Smooth muscle cell (in vitro differentiated cells): Measurements from ENCODE around the gene MMP20. TPM values are rescaled to one million over a fixed set of nuclear protein-coding genes. Genes with fewer than 3 reads are reported as not detected.

Source experiments
- DNase-seq: peaks from one replicate; lab custom pipeline; 2025; ENCODE audit not compliant: unreplicated experiment; lab: John Stamatoyannopoulos, UW
- H2AFZ ChIP-seq: fragments of 200-600 bp; sonication (generic); 2 replicates; pipeline ENCODE4 v1.6.0; 2016; ENCODE audit warnings: antibody characterized with exemption, low read depth, mild to moderate bottlenecking
- H3F3A ChIP-seq: fragments of 200-600 bp; sonication (generic); 2 replicates; pipeline ENCODE4 v1.6.0; 2017; ENCODE audit warnings: antibody characterized with exemption, low read depth
- H3K27ac ChIP-seq: fragments of 200-600 bp; sonication (generic); 2 replicates; pipeline ENCODE4 v1.5.1; 2016; ENCODE audit warnings: low read depth, mild to moderate bottlenecking
- H3K27me3 ChIP-seq: fragments of 200-600 bp; sonication (generic); 2 replicates; pipeline ENCODE4 v1.6.1; 2016; ENCODE audit warnings: low read depth, mild to moderate bottlenecking
- H3K36me3 ChIP-seq: fragments of 200-600 bp; sonication (generic); 2 replicates; pipeline ENCODE4 v1.5.1; 2016; ENCODE audit warnings: low read depth
- H3K4me1 ChIP-seq: fragments of 200-600 bp; sonication (generic); 2 replicates; pipeline ENCODE4 v1.5.1; 2016; ENCODE audit warnings: low read depth
- H3K4me2 ChIP-seq: fragments of 200-600 bp; sonication (generic); 2 replicates; pipeline ENCODE4 v1.6.0; 2016; ENCODE audit warnings: mild to moderate bottlenecking
- H3K4me3 ChIP-seq: fragments of 200-600 bp; sonication (generic); 2 replicates; pipeline ENCODE4 v1.5.1; 2016; ENCODE audit warnings: mild to moderate bottlenecking
- H3K79me2 ChIP-seq: fragments of 200-600 bp; sonication (generic); 2 replicates; pipeline ENCODE4 v1.6.0; 2016; ENCODE audit warnings: low read depth, mild to moderate bottlenecking
- H3K9ac ChIP-seq: fragments of 200-600 bp; sonication (generic); 2 replicates; pipeline ENCODE4 v1.6.0; 2016; ENCODE audit warnings: low read depth
- H3K9me3 ChIP-seq: fragments of 200-600 bp; sonication (generic); replicated peaks from 2 replicates; pipeline ENCODE4 v1.5.1; 2016; ENCODE audit warnings: low read depth
- H4K20me1 ChIP-seq: fragments of 200-600 bp; sonication (generic); 2 replicates; pipeline ENCODE4 v1.6.0; 2016; ENCODE audit warnings: low read depth
- CTCF ChIP-seq: fragments of 200-600 bp; sonication (generic); IDR thresholded peaks from 2 replicates; pipeline ENCODE4 v1.5.1; 2017; ENCODE audit warnings: borderline replicate concordance, mild to moderate bottlenecking, antibody characterized with exemption; ENCODE audit not compliant: insufficient read depth, poor library complexity, severe bottlenecking
- whole genome bisulfite sequencing: methylation state at CpG from one replicate; pipeline ENCODE4 v1.1.7; 2016; ENCODE audit warnings: low lambda C conversion rate; 5-methylcytosine and 5-hydroxymethylcytosine counted together
- polyA plus RNA-seq: library from polyadenylated mRNA; unstranded; fragments of >200 nt; fragmentation: Nextera tagmentation; extraction: Ambion mirVana; gene quantifications from 2 replicates; pipeline ENCODE4 v1.2.1, GENCODE V29; 2016
- total RNA-seq: library from RNA; depleted of rRNA; stranded (reverse); fragments of >200 nt; gene quantifications from 2 replicates; pipeline ENCODE4 v1.2.3, GENCODE V29; 2014

MMP20 gene
- total and polyA plus RNA-seq, 2 experiments from 2014 or later = 0.49 to 0.87 TPM

GRCh38 chr11:102559839-102560238 is 65.3 kb downstream of the MMP20 start:
- Histone ChIP-seq H3K4me2 (peak overlapping the region; percentile 81), H3K9me3 (no peaks in the 10 kb centered on the region), H3K27me3 (no peaks in the 10 kb centered on the region), H3K9ac (no peak overlapping the region), H4K20me1 (no peaks in the 10 kb centered on the region), H3K27ac (no peak overlapping the region), H3K4me3 (no peak overlapping the region), H3F3A (peaks cover 3% of the 10 kb centered on the region), H2AFZ (no peak overlapping the region), H3K36me3 (no peaks in the 10 kb centered on the region), H3K4me1 (no peaks in the 10 kb centered on the region), H3K79me2 (no peaks in the 10 kb centered on the region)
- no peak for DNase-seq
- TF ChIP-seq CTCF = no peak

GRCh38 chr11:102555091-102555490 is 70.0 kb downstream of the MMP20 start:
- whole genome bisulfite sequencing = 82% methylated on average over 3 of the region's 3 CpGs
- DNase-seq = no peak
- no peak for TF ChIP-seq CTCF

GRCh38 chr11:102553835-102554282 is 71.3 kb downstream of the MMP20 start:
- Histone ChIP-seq H2AFZ (no peak overlapping the region), H3K4me1 (no peaks in the 10 kb centered on the region), H3K27ac (peak overlapping the region; percentile 75), H3K4me3 (no peak overlapping the region), H3K4me2 (no peak overlapping the region), H4K20me1 (no peaks in the 10 kb centered on the region), H3F3A (no peaks in the 10 kb centered on the region), H3K36me3 (no peaks in the 10 kb centered on the region), H3K27me3 (no peaks in the 10 kb centered on the region), H3K9me3 (no peaks in the 10 kb centered on the region), H3K79me2 (no peaks in the 10 kb centered on the region), H3K9ac (no peak overlapping the region)
- no peak for DNase-seq
- no peak for TF ChIP-seq CTCF
- 82% methylated on average over 5 of the region's 5 CpGs for WGBS

More at GRCh38 chr11:102555091-102555490, 70.0 kb downstream of the MMP20 start:
- H2AFZ ChIP-seq = peak overlapping the region; percentile 4
- no peaks in the 10 kb centered on the region for H3K27me3 ChIP-seq
- no peak overlapping the region for H3K27ac ChIP-seq
- H4K20me1 ChIP-seq = no peaks in the 10 kb centered on the region
- no peaks in the 10 kb centered on the region for H3F3A ChIP-seq
- H3K4me1 ChIP-seq = no peaks in the 10 kb centered on the region
- H3K36me3 ChIP-seq = no peaks in the 10 kb centered on the region
- H3K79me2 ChIP-seq = no peaks in the 10 kb centered on the region
- no peaks in the 10 kb centered on the region for H3K9me3 ChIP-seq
- H3K4me3 ChIP-seq = no peak overlapping the region
- H3K4me2 ChIP-seq = no peak overlapping the region
- no peak overlapping the region for H3K9ac ChIP-seq

- Histone ChIP-seq H3K27ac (peak overlapping the region; percentile 75), H3K4me2 (no peak overlapping the region), H2AFZ (no peak overlapping the region)
Observed at GRCh38 chr11:102552447-102553194, 72.5 kb downstream of the MMP20 start.

More at GRCh38 chr11:102552447-102553194, 72.5 kb downstream of the MMP20 start:
- WGBS = 49% methylated on average over 8 of the region's 8 CpGs
- Histone ChIP-seq H3K4me1 (no peaks in the 10 kb centered on the region), H3K36me3 (no peaks in the 10 kb centered on the region), H3K9me3 (no peaks in the 10 kb centered on the region), H3K27me3 (no peaks in the 10 kb centered on the region), H4K20me1 (no peaks in the 10 kb centered on the region), H3K79me2 (no peaks in the 10 kb centered on the region), H3K4me3 (no peak overlapping the region), H3K9ac (no peak overlapping the region), H3F3A (no peaks in the 10 kb centered on the region)
- no peak for DNase-seq
- no peak for TF ChIP-seq CTCF
